Activated CD4-positive, alpha-beta T cell treated with anti-CD3 and anti-CD28 coated beads for 36 hours (primary cell): Measurements from ENCODE around the gene F2R. TPM values are rescaled to one million over a fixed set of nuclear protein-coding genes. Genes with fewer than 3 reads are reported as not detected.
"Not testable (repeated sequence)": the region's sequence is repeated elsewhere in the genome, so short reads cannot be mapped to it uniquely, and the experiment has no call there.

Source experiments
- ATAC-seq: fragments of 200-7000 bp; cut with Tn5 transposase; one replicate; pipeline ENCODE4 v1.10.0; 2021; ENCODE audit warnings: mild to moderate bottlenecking, moderate library complexity
- CTCF ChIA-PET: fragments of 350-600 bp; sonication (Branson Sonifier 250); formaldehyde crosslinking; loops from one replicate; lab custom pipeline; 2021; ENCODE audit warnings: antibody characterized with exemption; lab: Charles Lee
- POLR2A ChIA-PET: fragments of 350-600 bp; sonication (Branson Sonifier 250); formaldehyde crosslinking; loops from one replicate; lab custom pipeline; 2021; ENCODE audit warnings: antibody characterized with exemption, inconsistent platforms; lab: Charles Lee
- DNase-seq: peaks from one replicate; pipeline ENCODE4 v3.0.0-alpha.2; 2020
- H3K27ac Mint-ChIP-seq: one replicate; pipeline ENCODE4 v1.8.0; 2021; ENCODE audit warnings: mixed read lengths
- H3K27me3 Mint-ChIP-seq: one replicate; pipeline ENCODE4 v1.8.0; 2021; ENCODE audit warnings: mixed read lengths
- H3K36me3 Mint-ChIP-seq: one replicate; pipeline ENCODE4 v1.8.0; 2021; ENCODE audit warnings: low read depth, mixed read lengths
- H3K4me1 Mint-ChIP-seq: one replicate; pipeline ENCODE4 v1.8.0; 2021; ENCODE audit warnings: mixed read lengths
- H3K4me3 Mint-ChIP-seq: one replicate; pipeline ENCODE4 v1.8.0; 2021; ENCODE audit warnings: mild to moderate bottlenecking, moderate library complexity, mixed read lengths
- H3K9me3 Mint-ChIP-seq: one replicate; pipeline ENCODE4 v1.8.0; 2021; ENCODE audit warnings: low read depth, mixed read lengths
- intact Hi-C, 2 experiments: fragments of 100-400 bp; cut with DNase I in 1 of 2; cut with micrococcal nuclease in 1 of 2; formaldehyde crosslinking; loops; one replicate each; pipeline versions ENCODE4 v1.14.2 to v1.15.1; 2022 to 2024; cut with DNase I, micrococcal nuclease
- total RNA-seq, 2 experiments: library from RNA; stranded (reverse); gene quantifications; one replicate each; pipeline ENCODE4 v1.2.3, GENCODE V29; 2021

Gene F2R
- total RNA-seq, 2 experiments from 2014 or later: 1.4 TPM

DNA sequence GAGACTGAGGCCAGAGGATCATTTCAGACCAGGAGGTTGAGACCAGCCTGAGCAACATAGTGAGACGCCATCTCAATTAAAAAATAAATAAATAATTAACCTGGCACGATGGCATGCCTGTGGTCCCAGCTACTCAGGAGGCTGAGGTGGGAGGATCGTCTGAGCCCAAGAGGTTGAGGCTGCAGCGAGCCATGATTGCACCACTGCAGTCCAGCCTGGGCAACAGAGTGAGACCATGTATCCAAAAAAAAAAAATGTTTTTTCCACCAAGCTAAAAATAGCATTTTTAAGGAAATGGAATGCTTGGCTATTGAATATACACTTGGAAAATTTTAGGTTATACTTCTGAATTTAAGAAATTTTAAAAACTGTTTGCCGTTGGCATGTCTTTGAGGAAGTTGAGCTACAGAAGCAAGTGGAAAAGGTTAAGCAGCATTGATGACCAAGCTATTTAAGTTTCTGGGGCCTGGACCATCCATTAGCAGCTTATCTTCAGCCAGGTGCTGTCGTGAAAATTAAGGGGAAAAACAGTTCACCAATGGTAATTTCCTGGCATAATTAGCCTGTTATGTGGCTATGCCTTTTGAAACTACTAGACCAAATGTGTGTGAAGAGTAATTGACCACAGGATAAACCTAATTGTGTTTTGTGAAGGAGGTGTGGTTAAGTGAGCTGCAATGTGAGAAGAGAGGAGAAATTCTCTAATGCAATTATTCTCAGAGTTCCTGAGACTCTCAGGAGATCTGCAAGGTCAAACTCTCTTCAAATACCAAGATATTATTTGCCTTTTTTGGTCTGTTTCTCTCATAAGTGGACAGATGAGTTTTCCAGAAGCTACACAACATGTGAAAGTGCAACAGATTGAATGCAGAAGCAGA, 21.0 kb downstream of the F2R start:
- DNase-seq (no peak), ATAC-seq (no peak)
- POLR2A ChIA-PET: no interaction called here
- Mint-ChIP-seq H3K9me3 (no peaks in the 10 kb centered on the region), H3K4me1 (peaks cover 24% of the 10 kb centered on the region), H3K36me3 (no peaks in the 10 kb centered on the region), H3K4me3 (no peak overlapping the region), H3K27me3 (no peaks in the 10 kb centered on the region), H3K27ac (no peak overlapping the region)
- CTCF ChIA-PET: interaction anchor here (0.7 to 6.9 kb wide), 4 partner anchors 14 to 589 kb away, joined by 3 to 43 read pairs (median 4); no protein-coding TSS in a partner anchor
- intact Hi-C loops: loop anchor here in 1 of 2 experiments (5.0 kb wide), 1 partner anchor 195 kb away; no protein-coding TSS in a partner anchor

DNA sequence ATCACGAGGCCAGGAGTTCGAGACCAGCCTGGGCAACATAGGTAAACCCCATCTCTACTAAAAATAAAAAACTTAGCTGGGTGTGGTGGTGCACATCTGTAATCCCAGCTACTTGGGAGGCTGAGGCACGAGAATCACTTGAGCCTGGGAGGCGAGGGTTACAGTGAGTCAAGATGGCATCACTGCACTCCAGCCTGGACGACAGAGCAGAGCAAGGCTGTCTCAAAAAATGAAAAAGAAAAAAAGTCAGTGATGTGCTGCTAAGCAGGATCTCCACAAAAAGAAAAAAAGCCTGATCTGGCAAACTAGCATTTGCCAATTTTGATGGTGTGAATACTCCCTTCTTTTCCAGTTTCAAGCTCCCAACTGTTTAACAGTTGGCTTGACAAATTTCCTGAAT, 21.9 kb downstream of the F2R start:
- intact Hi-C loops: loop anchor here (2.0 to 5.0 kb wide), 6 partner anchors 23 to 335 kb away; partner anchors contain the start of gene IQGAP2 (in 1 of the 2)
- H3K4me1 Mint-ChIP-seq: peaks cover 24% of the 10 kb centered on the region
- no peak overlapping the region for H3K27ac Mint-ChIP-seq
- POLR2A ChIA-PET: no interaction called here
- no peaks in the 10 kb centered on the region for H3K27me3 Mint-ChIP-seq
- H3K4me3 Mint-ChIP-seq: no peak overlapping the region
- DNase-seq (no peak), ATAC-seq (no peak)
- CTCF ChIA-PET: interaction anchor here (0.6 to 6.9 kb wide), 4 partner anchors 12 to 62 kb away, joined by 3 to 43 read pairs (median 3); no protein-coding TSS in a partner anchor
- H3K36me3 Mint-ChIP-seq: no peaks in the 10 kb centered on the region
- H3K9me3 Mint-ChIP-seq: no peaks in the 10 kb centered on the region

DNA sequence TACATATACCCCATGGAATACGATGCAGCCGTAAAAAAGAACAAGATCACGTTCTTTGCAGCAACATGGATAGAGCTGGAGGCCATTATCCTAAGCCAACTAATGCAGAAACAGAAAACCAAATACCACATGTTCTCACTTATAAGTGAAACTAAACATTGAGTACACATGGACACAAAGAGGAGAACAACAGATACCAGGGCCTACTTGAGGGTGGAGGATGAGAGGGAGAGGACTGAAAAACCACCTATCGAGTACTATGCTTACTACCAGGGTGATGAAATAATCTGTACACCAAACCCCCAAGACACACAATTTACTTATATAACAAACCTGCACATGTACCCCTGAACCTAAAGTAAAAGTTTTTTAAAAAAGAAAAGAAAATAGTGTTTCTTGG, 25.6 kb downstream of the F2R start:
- CTCF ChIA-PET: interaction anchor here (6.9 kb wide), 1 partner anchor 33 kb away, joined by 43 read pairs; no protein-coding TSS in a partner anchor
- not testable (repeated sequence) for H3K27ac Mint-ChIP-seq, DNase-seq

DNA sequence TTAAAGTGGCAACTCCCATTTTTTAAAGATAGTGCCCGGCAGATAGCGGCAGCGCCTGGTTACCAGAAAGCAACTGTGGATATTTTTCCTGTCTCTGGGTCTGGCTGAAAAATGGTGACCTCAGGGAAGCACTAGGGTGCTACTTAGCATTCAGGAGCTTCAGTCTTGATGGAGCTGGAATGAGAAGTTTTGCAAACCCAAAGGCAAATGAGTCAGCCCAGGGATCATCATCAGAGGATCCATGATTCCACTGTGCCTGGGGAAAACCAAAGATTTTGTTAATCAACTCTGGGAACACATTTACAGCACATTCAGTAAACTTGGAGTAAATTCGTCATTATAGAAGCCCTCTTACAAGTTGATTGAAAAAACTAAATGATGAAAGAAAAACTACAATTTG, 26.7 kb downstream of the F2R start:
- peaks cover 19% of the 10 kb centered on the region for H3K4me1 Mint-ChIP-seq
- no peak overlapping the region for H3K4me3 Mint-ChIP-seq
- intact Hi-C loops: no loop called here
- no peaks in the 10 kb centered on the region for H3K36me3 Mint-ChIP-seq
- ATAC-seq (no peak), DNase-seq (no peak)
- H3K27ac Mint-ChIP-seq: no peak overlapping the region
- ChIA-PET POLR2A (no interaction called here), CTCF (no interaction called here)
- no peaks in the 10 kb centered on the region for H3K9me3 Mint-ChIP-seq
- no peaks in the 10 kb centered on the region for H3K27me3 Mint-ChIP-seq

More for the DNA sequence above, 25.6 kb downstream of the F2R start:
- H3K9me3 Mint-ChIP-seq, H3K36me3 Mint-ChIP-seq, H3K4me3 Mint-ChIP-seq, ATAC-seq, H3K27me3 Mint-ChIP-seq, POLR2A ChIA-PET, intact Hi-C loops: not testable (repeated sequence)
- H3K4me1 Mint-ChIP-seq: peaks cover 24% of the 10 kb centered on the region

DNA sequence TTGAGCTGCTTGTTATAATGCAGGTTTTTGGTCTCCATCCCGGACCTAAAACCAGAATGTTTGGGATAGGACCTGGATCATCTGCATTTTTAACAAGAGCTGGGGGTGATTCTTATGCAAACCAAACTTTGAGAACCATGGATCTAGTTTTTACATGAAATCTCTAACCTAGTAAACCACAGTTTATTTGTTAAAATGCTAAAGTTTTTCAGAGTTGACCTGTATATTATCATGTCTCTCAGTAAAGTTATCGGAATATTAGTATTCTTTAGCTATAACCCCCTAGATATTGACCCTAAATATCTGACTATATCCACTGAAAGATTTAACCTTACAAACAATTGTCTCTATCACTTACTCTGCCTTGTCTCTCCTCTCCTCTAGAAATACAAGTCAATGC, 28.7 kb downstream of the F2R start:
- POLR2A ChIA-PET: no interaction called here

DNA sequence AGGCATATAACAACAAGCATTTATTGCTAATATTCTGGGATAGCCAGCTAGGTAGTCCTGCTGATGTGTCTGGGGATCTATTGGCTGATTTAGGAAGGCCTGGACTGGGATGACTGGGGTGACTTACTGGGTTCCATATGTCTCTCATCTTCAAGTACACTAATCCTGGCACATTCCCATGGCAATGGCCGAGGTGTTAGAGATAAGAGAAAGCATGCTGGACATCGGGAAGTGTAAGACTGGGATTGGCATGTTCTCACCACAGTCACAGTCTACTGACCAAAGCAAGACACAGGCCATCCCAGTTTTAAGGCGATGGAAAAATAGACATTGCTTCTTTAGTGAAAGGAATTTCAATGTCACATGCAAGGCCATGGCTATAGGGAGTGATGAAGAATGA, 29.7 kb downstream of the F2R start:
- ChIA-PET CTCF (interaction anchor here (1.8 kb wide), 1 partner anchor 29 kb away, joined by 8 read pairs; no protein-coding TSS in a partner anchor), POLR2A (no interaction called here)
- Mint-ChIP-seq H3K27ac (no peak overlapping the region), H3K4me1 (no peaks in the 10 kb centered on the region), H3K4me3 (no peak overlapping the region), H3K36me3 (no peaks in the 10 kb centered on the region), H3K9me3 (no peaks in the 10 kb centered on the region), H3K27me3 (no peaks in the 10 kb centered on the region)
- DNase-seq (no peak), ATAC-seq (no peak)
- intact Hi-C loops: no loop called here

More for the DNA sequence above, 28.7 kb downstream of the F2R start:
- Mint-ChIP-seq H3K36me3 (no peaks in the 10 kb centered on the region), H3K27me3 (no peaks in the 10 kb centered on the region), H3K27ac (no peak overlapping the region), H3K4me1 (peaks cover 3% of the 10 kb centered on the region), H3K4me3 (no peak overlapping the region), H3K9me3 (no peaks in the 10 kb centered on the region)
- ATAC-seq (no peak), DNase-seq (no peak)
- CTCF ChIA-PET: interaction anchor here (0.6 to 1.8 kb wide), 5 partner anchors 10 to 1641 kb away, joined by 3 to 8 read pairs (median 4); no protein-coding TSS in a partner anchor
- intact Hi-C loops: no loop called here

DNA sequence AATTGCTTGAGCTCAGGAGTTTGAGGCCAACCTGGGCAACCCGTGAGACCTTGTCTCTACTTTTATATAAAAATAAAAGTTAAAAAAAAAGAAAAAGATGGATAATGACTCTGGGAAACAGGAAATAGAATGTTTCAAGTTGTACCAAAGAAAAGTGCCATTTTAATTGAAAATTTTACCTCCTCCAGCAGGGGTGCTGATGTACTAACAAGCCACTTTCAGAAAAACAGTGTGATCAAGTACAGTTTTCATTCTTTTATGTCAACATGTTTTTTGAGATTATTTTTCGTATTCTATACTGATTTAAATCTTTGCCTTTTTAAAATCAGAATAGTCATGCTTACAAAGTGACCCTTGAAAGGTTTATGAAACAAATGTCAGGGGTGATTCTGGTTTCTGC, 30.8 kb downstream of the F2R start:
- H3K36me3 Mint-ChIP-seq: no peaks in the 10 kb centered on the region
- ATAC-seq: no peak
- ChIA-PET CTCF (interaction anchor here (0.7 to 1.7 kb wide), 2 partner anchors 12 to 28 kb away, joined by 3 to 5 read pairs; no protein-coding TSS in a partner anchor), POLR2A (no interaction called here)
- no peaks in the 10 kb centered on the region for H3K4me1 Mint-ChIP-seq
- no peak overlapping the region for H3K4me3 Mint-ChIP-seq
- intact Hi-C loops: no loop called here
- DNase-seq: no peak
- H3K27ac Mint-ChIP-seq: no peak overlapping the region
- H3K9me3 Mint-ChIP-seq: no peaks in the 10 kb centered on the region
- H3K27me3 Mint-ChIP-seq: no peaks in the 10 kb centered on the region

DNA sequence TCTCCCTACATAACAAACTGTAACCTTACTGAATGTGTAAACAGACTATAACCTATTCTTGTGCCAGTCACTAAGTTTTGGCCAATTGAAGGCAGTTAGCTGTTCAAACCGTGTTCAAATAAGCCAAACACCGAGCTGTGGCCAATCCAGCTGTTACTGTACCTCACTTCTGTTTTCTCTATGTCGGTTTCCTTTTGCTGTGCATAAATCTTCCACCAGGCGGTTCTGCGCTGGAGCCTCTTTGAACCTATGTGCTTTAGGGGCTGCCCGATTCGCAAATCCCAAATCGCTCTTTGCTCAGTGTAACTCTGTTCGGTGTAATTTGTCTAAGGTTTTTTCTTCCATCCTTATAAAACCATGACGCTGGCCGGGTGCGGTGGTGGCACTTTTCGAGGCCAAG, 31.8 kb downstream of the F2R start:
- ATAC-seq (no peak), DNase-seq (no peak)
- Mint-ChIP-seq H3K27ac (no peak overlapping the region), H3K36me3 (no peaks in the 10 kb centered on the region), H3K27me3 (no peaks in the 10 kb centered on the region), H3K4me3 (no peak overlapping the region), H3K9me3 (no peaks in the 10 kb centered on the region), H3K4me1 (no peaks in the 10 kb centered on the region)
- ChIA-PET CTCF (interaction anchor here (1.7 kb wide), 1 partner anchor 27 kb away, joined by 5 read pairs; no protein-coding TSS in a partner anchor), POLR2A (no interaction called here)
- intact Hi-C loops: no loop called here

DNA sequence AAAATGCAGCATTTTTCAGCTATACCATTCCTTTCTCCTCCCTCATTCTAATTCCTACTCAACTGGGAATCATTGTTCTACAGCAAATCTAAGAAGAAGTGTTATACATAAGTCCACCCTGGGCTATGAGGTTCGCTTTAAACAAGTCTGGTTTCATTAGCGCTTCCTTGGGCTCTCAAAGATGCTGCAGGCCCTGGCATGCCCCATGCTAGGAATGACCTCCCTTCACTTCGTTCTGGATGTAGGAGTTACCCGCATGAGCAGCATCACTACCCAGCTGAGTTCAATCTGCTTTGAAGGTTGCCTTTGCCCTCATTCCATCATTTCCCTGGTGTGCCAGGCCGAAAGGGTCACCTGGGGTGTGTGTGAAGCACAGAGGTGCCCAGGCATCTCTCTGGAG, 35.4 kb downstream of the F2R start:
- POLR2A ChIA-PET: no interaction called here
- Mint-ChIP-seq H3K4me1 (no peaks in the 10 kb centered on the region), H3K27ac (no peak overlapping the region), H3K36me3 (no peaks in the 10 kb centered on the region), H3K27me3 (no peaks in the 10 kb centered on the region), H3K9me3 (no peaks in the 10 kb centered on the region), H3K4me3 (no peak overlapping the region)
- CTCF ChIA-PET: interaction anchor here (1.7 kb wide), 1 partner anchor 23 kb away, joined by 4 read pairs; no protein-coding TSS in a partner anchor
- intact Hi-C loops: no loop called here
- DNase-seq (no peak), ATAC-seq (no peak)

DNA sequence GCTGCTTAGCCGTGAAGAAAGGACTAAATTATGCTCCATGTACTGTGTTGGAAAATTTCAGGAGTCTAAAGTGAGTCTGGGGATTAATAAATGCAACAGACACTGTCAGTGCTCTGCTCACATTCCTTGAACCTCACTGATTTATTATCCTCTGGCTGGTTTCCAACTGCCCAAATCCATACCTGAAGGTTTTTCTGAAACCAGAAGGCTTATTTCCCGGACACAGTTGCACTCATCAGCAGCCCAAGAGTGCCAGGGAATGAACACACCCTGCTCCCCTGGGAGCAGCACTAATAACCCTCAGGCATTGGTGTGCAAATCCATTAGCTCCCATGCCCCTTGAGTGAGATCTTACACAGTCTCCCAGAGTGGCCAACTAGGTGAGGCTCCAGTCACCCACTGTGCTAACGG, 38.7 kb downstream of the F2R start:
- POLR2A ChIA-PET: no interaction called here
- intact Hi-C loops: no loop called here
- no peak for DNase-seq
- H3K4me1 Mint-ChIP-seq: no peaks in the 10 kb centered on the region
- ATAC-seq: no peak
- no peak overlapping the region for H3K4me3 Mint-ChIP-seq
- no peaks in the 10 kb centered on the region for H3K36me3 Mint-ChIP-seq
- H3K27ac Mint-ChIP-seq: no peak overlapping the region
- H3K9me3 Mint-ChIP-seq: no peaks in the 10 kb centered on the region
- CTCF ChIA-PET: interaction anchor here (0.8 to 2.4 kb wide), 2 partner anchors 10 to 20 kb away, joined by 3 to 9 read pairs; no protein-coding TSS in a partner anchor
- H3K27me3 Mint-ChIP-seq: no peaks in the 10 kb centered on the region

DNA sequence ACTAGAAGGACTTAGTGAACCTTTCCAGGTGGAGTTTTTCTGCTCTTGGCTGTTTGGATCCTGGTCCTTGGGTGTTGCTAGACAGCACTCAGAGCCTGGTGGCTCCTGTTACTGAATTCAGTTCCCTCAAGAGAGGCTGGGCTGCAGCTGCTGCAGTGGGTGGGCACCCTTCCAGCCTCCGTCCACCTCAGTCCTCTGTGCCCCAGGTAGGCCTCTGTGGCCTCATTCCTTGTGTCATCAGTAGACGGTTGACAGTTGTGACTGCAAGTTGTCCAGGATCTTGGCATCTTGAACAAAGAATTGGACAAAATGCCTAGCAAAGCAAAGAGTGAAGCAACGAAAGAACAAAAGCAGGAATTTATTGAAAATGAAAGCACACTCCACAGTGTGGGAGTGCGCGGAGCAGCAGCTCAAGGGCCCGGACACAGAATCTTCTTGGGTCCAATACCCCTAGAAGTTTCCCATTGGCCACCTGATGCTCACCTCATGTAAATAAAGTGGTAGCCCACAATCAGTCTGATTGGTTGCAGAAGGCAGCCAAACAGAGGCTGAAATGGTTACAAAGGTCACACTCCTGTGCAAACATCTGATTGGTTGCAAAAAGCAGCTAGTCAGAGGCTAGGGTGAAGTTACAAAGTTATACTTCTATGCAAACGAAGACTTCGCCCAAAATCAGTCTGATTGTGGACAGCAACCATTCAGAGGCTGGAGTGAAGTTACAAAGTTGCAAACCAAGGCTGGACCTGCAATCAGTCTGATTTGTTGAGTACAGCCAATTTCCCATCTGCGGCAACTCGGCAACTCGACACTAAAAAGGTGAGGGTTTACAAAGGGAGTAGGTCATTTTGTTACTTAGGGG, 40.1 kb downstream of the F2R start:
- POLR2A ChIA-PET: no interaction called here
- Mint-ChIP-seq H3K36me3 (no peaks in the 10 kb centered on the region), H3K27me3 (no peaks in the 10 kb centered on the region), H3K9me3 (no peaks in the 10 kb centered on the region), H3K4me3 (no peak overlapping the region), H3K27ac (no peak overlapping the region), H3K4me1 (no peaks in the 10 kb centered on the region)
- intact Hi-C loops: no loop called here
- no peak for DNase-seq
- ATAC-seq: no peak
- CTCF ChIA-PET: interaction anchor here (1.6 to 2.4 kb wide), 2 partner anchors 17 to 18 kb away, joined by 4 to 9 read pairs; no protein-coding TSS in a partner anchor
